Tongue (tissue), 2 donors: ENCODE data around the gene CLSTN2. TPM values are rescaled to one million over a fixed set of nuclear protein-coding genes. Genes with fewer than 3 reads are reported as not detected.

Experiments
- DNase-seq: peaks from one replicate; pipeline ENCODE4 v3.0.0-alpha.2; 2015
- total RNA-seq: library from RNA; depleted of rRNA; stranded (reverse); fragments of >200 nt; gene quantifications from one replicate; pipeline ENCODE4 v1.2.3, GENCODE V29; 2014

The CLSTN2 gene
- total RNA-seq, 1 donor from 2014 or later, result 20.1 TPM

DNA sequence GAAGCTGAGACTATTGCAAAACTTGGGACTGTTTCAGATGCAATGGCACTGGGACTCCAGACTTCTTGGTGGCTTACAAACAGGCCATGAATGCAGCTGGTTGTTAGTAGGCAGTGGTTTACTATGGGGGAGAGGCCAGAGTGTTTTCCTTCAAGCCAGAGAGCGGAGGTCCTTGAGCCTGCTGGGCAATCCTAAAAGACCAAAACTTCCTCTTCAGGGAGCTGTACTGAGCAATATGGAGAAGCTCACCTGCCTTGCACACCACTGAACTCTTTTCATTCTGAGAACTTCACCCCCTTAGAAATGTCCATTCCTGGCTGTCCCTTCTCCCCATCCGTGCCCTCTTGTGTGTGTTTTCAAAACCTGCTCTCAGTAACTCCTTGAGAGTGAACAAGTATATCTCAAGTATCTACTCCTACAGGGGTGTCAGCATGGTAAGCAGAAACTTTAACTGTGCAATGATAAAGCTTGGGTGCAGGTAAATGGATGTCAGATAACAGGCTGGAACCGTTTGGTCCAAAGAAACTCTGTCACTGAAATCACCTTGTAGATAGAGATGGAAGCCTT lies 213.9 kb downstream of the CLSTN2 start:
- DNase-seq, result no peak

DNA sequence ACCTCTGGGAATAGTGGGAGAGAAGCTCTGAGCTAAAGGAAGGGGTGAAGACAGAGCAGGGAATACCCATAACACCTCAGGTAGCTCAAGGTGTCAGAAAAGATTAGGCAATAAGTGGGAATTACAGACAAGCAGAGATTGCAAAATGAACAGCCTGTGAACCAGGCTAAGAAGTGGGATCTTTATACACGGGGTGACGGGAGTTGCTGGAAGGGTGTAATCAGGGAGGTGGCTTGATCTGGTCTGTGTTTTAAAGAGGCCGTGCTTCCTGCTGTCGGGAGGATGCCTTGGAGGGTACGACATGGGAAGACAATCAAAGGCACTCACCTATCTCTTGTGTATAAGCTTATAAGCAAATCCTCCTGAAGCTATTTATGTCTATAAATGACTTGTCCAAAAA lies 216.3 kb downstream of the CLSTN2 start:
- no peak for DNase-seq

DNA sequence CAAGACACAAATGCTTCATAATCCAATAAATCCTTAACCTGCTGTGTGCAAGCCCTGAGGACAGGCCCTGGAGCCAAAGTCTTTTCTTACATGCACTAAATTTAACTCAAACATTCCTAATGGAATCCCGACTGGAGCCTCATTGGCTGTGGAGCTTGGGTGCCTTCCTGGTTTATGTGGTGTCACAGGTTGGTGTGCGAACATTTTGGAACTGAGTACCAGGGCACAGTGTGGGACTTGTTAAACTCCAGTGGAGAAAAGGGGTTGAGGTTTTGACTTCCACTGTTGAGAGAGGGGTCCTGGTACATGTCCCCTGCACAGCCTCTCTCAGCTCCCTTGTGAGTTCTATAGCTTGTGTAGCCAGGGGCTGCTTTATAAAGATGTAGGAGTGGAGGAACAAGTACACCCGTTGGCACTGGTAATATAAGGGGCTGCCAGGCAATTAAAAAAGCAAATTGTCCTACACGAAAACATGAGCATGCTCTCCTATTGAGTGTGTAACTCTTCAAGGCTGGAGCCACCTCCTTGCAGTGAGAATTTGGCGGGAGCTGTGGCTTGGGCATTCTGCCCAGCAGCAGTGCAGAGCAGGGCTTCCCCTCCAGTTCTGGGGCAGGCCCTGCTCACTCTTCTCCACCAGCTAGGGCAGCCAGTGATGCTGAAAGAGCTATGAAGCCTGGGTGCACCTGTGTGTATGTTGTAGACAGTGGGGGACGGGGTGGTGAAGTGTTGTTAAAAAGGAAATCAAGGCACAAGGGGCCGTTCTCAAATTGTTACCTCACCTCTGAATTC lies 218.1 kb downstream of the CLSTN2 start:
- peak; percentile 38 for DNase-seq

DNA sequence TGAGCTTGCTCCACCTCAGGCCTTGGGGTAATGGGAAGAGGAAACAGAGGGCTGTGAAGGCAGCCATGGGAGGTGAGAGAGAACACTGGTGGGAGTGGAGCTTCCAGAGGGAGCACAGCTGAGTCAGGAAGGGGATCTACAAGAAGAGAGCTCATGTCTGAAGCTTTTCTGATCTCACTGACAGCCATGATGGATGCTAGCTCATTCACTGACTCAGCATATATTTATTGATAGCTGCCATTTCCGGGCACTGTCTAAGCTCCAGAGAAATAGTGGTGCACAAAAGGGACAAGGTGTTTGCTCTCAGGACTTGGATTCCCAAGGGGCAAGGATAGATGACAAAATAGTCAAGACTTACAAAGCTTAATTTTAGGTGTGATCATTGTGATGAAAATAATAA lies 218.8 kb downstream of the CLSTN2 start:
- DNase-seq, result no peak

DNA sequence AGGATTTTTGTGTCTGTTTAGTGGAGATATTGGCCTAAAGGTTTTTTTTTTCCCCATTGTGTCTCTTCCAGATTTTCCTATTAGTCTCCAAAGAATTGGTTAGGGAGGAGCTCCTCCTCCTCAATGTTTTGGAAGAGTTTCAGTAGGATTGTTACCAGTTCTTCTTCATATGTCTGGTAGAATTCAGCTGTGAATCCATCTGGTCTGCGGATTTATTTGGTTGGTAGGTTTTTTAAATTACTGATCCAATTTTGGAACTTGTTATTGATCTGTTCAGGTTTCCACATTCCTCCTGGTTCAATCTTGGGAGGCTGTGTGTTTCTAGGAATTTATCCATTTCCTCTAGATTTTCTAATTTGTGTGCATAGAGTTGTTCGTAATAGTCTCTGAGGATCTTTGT lies 222.2 kb downstream of the CLSTN2 start:
- no peak for DNase-seq

DNA sequence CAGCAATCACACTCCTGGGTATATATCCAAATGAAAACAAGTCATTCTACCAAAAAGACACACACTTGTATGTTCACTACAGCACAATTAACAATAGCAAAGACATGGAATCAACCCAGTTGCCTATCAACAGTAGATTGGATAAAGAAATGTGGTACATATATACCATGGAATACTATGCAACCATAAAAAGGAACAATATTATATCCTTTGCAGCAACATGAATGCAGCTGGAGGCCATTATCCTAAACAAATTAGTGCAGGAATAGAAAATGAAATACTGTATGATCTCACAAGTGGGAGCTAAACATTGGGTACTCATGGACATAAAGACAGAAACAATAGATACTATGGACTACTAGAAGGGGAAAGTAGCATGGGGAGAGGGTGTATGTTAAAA lies 224.7 kb downstream of the CLSTN2 start:
- DNase-seq, result no peak

DNA sequence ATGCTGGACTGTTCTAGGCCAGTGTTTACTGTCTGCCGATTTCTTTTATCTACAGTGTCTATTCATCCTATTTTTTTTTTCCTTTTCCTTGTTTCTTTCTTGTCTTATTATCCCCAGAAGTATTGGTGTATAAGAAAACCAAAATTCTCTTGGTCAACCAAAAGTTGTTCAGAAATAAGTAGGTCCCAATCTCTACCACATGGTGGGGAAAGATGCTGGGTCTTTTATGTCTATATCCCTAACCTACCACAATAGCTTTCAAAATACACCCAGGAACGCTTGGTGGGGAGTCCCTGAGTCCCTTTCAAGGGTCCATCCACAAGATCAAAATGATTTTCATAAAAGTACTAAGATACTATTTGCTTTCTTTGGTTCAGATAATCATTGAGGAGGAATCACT lies 225.6 kb downstream of the CLSTN2 start:
- DNase-seq, result no peak

DNA sequence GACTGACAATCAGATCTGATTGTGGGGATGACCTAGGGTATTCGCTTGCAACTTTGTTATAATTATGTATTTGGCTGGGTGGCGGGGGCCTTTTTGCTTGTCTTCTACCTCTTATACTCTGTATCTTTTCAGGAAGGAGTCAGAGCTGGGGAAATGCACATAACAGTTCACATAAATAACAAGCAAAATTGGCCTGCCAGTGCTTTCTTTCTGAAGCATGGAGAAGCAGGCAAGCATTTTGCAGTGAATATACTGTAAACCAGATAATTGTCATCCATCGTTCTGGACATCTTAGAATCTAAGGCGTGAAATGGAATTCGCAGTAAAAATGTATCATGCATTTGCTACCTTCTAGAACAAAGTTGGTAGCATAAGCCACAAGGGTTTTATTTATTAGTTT lies 227.6 kb downstream of the CLSTN2 start:
- no peak for DNase-seq

DNA sequence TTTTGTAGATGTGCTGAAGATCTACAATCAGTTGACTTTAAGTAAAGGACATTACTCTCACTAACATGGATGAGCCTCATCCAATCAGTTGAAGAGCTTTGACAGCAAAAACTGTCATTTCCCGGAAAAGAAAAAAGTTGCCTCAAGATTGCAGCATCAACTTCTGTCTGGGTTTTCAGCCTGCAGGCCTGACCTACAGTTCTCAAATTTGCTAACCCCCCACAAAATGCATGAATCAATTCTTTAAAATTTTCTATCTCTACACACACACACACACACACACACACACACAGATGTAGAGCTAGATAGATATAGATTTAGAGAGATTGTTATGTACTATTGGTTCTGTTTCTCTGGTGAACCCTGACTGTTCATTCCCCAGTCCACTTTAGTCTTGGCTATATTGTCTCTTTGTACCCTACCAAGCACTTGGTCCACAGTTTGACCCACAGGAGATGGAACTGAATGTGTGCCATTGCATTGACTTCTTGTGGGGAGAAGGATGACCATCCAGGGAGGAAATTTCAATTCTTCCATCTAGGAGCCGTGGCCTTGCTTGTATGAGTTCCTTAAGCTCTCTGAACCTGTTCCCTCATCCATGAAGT lies 228.3 kb downstream of the CLSTN2 start:
- no peak for DNase-seq

DNA sequence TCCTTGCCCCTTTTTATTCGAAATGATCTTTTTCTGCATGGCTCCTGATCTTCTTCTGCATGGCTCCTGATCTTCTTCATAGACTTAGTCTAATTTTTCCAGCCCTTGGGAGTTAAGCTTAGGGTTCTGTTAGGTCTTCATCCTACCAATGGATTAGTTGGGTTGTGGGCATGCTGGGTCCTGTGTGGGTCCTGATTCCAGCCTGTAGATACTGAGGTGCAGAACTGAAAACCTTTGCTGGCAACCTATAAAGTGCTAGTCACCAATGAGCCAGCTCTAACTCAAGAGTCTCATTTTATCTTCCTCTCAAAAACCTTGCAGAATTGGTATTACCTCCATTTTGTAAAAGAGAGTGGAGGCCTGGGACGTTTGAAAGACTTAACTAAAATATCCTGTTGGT lies 229.2 kb downstream of the CLSTN2 start:
- DNase-seq, result no peak

DNA sequence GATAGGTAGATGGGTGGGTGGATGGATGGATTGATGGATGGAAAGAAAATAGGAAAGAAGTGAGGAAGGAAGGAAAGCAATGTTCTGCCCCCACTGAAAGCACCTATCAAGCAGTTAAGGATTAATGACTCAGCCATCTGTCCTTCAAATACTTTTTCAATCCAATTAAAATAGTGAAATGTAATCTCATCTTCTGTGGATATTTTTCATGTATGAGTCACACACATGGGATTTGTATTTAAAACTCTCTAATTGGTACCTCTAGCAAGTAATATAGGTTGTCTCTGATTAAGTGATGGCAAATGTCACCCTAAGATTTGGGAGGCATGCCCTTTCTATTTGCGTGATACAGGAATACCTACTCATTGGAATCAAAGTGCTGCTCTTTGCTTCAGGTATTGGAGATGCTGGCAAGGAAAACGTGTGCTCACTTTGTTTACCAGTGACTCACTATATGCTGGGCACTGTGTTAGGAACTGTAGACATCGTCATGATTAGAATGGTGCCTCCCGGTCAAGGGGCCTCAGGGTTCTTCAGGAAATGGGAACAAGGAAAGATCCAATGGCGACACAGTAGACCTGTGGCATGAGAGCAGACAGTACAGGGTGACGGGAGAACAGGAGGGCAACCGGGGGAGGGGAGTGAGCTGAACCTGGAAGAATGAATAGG lies 230.1 kb downstream of the CLSTN2 start:
- DNase-seq, result no peak

DNA sequence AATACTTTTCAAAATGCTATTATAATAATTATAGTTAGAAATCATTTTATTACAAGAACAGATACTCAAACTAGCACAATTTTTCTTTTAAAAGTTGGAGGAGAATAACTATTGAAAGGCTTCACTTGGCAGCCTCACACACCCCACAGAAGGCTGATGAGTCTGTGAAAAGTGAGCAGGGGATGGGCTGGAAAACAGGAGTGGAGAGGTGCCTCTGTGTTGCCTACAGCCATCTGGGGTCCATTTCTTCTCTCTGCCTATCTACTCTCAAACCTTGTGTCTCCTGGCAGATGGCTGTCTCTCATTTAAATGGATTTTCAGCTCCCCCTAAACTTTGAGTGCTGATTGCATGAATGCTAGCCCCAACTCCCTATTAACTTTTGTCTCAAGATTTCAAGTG lies 230.8 kb downstream of the CLSTN2 start:
- no peak for DNase-seq

DNA sequence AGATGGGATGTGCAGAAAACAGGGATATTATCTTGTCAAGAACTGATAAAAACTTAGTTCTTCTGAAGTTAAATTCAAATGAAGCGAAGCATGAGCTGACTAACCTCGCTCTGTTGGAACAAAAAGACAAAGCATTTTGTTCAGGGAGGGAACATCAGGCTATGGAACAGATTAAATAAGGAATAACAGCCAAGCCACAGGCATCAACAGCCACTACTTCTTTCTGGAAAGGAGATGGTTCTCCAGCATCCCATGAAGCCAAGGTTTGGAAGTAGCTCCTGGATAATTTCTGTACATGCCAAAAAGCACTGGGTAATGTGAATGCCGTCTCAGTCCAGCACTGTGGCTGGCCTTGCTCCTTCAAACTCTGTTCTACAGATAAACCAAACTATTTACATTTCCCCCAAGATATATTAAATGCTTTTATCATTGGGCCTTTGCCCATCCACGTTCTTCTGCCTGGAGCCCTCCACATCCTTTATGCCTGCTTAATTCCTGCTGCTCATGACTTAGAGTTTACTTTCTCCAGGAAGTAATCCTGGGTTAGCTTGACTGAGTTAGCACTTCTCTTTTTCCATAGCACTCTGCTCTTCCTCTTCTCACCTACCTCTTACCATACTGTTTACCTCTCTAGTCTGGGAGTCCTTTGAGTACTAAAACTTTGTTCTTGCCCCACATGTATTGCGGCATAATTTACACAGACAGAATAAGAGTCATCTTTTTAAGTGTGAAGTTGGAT lies 232.0 kb downstream of the CLSTN2 start:
- no peak for DNase-seq

DNA sequence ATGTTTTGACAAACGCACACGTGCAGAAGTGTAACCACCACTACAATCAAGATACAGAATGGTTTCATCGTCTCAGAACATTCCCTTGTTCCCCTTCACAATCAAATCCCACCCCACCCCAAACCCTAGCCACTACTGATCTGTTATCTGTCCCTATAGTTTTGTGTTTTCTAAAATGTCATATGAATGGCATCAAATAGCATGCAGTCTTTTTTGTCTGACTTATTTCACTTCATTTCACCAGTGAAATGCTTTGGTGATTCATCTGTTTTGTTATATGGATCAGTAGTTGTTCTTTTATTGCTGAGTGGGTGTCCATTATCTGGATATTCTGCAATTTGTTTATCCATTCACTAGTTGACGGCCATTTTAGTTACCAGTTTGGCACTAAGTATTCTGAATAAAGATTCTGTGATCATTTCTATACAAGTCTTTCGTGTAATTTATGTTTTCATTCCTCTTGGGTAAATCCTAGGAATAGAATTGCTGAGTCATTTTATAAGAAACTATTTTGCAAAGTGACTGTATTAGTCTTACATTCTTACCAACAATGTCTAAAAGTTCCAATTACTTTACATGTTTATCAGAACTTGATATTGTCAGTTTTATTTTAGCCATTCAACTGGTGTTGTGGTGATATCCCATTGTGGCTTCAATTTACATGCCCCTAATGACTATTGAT lies 232.8 kb downstream of the CLSTN2 start:
- no peak for DNase-seq

DNA sequence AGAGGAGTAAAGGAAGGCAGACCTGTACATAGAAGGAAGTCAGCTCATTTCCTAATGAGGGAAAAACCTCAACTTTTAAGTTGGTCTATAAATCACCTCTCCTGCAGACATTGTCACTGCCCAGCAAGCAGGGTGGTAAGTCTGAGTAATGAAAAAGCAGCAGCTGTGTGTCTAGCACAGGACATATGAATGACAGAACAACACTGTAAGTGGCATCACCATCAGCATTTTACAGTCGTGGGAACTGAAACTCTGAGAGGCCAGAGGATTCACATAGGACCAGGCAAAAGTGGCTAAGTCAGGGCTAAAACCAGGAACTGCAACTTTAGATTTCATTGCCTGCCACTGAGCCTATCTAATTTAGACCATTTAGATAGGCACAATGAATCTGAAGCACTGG lies 235.6 kb downstream of the CLSTN2 start:
- DNase-seq, result no peak

DNA sequence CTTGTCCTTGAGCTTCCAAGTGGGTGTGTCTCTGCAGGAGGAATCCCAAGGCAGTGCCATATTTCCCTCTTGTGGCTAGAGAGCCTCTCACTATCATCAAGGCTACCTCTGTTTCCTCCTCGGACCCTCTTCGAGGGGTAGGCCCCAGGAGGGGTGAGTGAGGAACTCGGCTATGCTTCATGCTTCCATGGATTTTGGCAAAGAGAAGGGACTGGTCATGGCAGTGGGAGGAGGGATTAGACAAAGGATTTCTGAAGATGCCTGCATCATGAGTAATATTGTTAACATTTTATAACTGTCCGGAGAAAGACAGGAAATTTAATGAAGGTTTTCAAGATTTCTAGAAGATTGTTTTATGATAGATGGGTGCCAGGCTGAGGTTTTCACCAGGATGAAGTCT lies 241.5 kb downstream of the CLSTN2 start:
- no peak for DNase-seq

DNA sequence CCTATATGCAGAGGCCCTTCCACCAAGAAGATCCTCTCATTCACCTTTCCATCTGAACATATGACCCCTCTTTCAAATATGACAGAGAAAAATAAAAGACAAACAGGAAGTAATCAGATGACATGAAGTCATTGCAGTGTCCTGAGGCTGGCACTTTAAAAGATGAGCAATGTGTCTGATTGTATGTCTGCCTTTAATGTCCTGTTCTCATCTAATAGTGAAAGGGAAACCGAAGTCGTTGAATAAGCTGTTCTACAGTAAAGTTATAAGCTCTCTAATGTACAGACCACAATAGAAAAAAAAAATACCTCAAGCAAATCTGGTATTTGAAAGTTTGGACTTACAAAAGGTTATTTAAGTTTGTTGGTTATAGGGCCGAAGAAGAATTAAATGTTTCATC lies 243.0 kb downstream of the CLSTN2 start:
- no peak for DNase-seq

DNA sequence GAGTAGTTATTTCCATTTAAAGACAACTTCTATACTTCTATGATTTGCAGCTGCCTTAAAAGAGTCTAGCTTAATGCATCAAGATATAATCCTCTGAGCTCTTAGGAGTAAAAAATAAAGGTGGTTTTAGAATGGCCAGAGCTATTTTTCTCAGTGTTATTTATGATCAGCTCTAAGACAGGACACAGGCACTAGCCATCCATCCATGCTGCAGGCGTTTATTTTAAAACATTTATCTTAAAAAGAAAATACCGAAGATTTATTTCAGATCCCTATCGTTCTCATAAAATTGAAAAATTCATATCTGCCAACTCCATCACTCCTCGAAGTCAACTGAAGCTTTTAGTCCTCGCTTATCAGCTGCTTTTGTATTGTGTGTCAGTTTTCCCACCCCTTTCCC lies 243.5 kb downstream of the CLSTN2 start:
- no peak for DNase-seq

DNA sequence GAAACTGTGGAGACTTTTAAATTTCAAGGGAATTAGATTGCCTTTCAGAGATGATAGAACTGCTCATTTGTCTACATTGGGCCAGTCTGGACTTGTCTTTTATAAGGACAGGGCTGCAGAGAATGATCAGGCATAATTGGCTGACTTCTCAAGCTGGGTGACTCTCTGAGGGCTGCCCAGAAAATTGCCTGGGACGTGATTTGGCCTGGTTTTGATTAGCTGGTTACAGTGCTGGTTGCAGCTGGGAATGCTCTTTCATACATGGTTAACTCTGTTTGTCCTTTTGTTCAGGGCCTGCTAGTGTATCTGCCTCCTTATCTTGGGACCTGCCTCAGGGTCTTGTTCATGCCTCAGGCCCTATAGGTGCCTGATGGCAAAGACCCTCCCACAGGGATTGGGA lies 245.6 kb downstream of the CLSTN2 start:
- DNase-seq, result no peak

DNA sequence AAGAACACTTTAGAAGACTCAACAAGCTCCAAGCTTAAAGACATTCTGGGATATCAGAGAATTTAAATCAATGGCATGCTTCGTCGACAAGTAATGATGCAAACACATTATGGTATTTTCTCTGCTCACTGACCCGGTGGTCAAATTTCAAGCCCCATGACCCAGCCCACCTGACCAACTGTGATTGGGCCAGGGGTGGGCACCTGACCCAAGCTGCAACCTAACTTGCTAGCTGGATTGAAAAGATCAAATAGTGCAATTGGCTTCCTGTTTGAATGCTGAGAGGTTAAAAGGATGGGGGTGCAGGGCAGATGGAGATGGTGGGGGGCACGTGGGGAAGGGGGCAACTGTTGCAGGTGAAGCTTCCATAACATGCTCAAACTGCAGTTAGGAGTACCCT lies 250.4 kb downstream of the CLSTN2 start:
- no peak for DNase-seq

DNA sequence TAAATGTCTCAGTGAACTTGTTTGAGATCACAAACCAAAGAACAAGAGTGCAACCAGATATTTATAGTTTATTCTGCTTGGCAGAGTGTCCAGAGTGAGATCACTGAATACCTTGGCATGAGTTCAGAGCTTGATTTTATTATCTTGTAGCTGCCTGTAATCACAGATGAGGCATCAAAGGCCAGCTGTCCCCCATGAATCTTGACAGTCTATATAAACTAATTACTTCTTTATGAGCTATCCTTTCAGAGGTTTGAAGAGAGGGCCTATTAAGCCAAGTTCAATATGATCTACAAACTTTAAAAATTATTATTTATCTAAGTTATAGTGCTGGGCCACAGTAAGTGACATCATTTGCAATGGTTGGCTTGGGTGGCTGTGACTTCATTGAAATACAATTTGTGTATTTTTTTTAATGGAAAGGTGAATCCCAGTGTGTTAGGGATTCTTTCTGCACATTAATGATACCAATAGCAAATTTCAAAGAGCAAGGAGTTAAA lies 251.5 kb downstream of the CLSTN2 start:
- peak; percentile 90 for DNase-seq

DNA sequence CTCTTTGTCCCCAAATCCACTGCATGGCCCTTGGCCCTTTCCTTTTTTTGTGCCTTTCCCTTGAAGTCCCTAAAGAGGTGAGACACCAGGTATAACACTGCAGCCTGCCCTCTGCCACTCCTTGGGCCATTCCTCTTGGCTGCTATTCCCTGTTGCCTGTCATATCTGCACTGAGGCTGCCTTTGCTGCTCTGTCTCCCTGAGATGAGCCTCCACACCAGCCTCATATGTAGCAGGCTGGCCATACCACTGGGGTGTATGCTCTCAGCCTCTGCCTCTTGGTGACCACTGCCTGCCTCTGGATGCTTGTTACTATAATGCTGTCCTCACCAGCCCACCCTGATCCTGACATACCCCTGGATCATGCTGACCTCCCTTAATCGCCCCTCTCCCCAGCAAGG lies 252.0 kb downstream of the CLSTN2 start:
- DNase-seq, result no peak
